HepG2 (cell line): Measurements from ENCODE around the gene MEX3D. TPM values are rescaled to one million over a fixed set of nuclear protein-coding genes. Genes with fewer than 3 reads are reported as not detected.

Experiments used
- ATF6 ChIP-seq: sonication (generic); formaldehyde crosslinking; conservative IDR thresholded peaks from 2 replicates; pipeline ENCODE4 v1.4.0; 2020; ENCODE audit warnings: missing genetic modification reagents
- ATRX ChIP-seq: sonication (generic); formaldehyde crosslinking; IDR thresholded peaks from 2 replicates; pipeline ENCODE4 v1.4.0; 2020; ENCODE audit warnings: missing genetic modification reagents, borderline replicate concordance
- ELF1 ChIP-seq: sonication (generic); formaldehyde crosslinking; IDR thresholded peaks from 2 replicates; pipeline ENCODE4 v1.4.0; 2020; ENCODE audit warnings: missing genetic modification reagents
- MEF2D ChIP-seq: sonication (generic); formaldehyde crosslinking; IDR thresholded peaks from 2 replicates; pipeline ENCODE4 v1.5.1; 2020; ENCODE audit warnings: mild to moderate bottlenecking, missing genetic modification reagents
- THAP8 ChIP-seq: sonication (generic); formaldehyde crosslinking; IDR thresholded peaks from 2 replicates; pipeline ENCODE4 v1.5.1; 2020; ENCODE audit warnings: missing genetic modification reagents, mild to moderate bottlenecking, borderline replicate concordance
- ZNF264 ChIP-seq: sonication (generic); formaldehyde crosslinking; IDR thresholded peaks from 2 replicates; pipeline ENCODE4 v1.4.0; 2020; ENCODE audit warnings: missing genetic modification reagents
- ZNF333 ChIP-seq: sonication (generic); formaldehyde crosslinking; IDR thresholded peaks from 2 replicates; pipeline ENCODE4 v1.4.0; 2020; ENCODE audit warnings: mild to moderate bottlenecking, missing genetic modification reagents, borderline replicate concordance
- ZNF335 ChIP-seq: sonication (generic); formaldehyde crosslinking; IDR thresholded peaks from 2 replicates; pipeline ENCODE4 v1.4.0; 2020; ENCODE audit warnings: missing genetic modification reagents
- ZNF350 ChIP-seq: sonication (generic); formaldehyde crosslinking; IDR thresholded peaks from 2 replicates; pipeline ENCODE4 v1.4.0; 2020; ENCODE audit warnings: mild to moderate bottlenecking, low read depth, missing genetic modification reagents, borderline replicate concordance
- polyA plus RNA-seq, 8 experiments: library from polyadenylated mRNA; depleted of rRNA in 3 of 8; stranded (reverse) in 7 of 8; unstranded in 1 of 8; fragments of >200 nt; fragmentation: Illumina TruSeq in 4 of 8; extraction: Trizol in 4 of 8; gene quantifications; 2 replicates each; pipeline versions ENCODE4 v1.2.1 to v1.2.3, GENCODE V29; 2011 to 2016; ENCODE audit warnings: low read depth in 4 of 8, missing spikeins in 1 of 8, mixed read lengths in 1 of 8; ENCODE audit not compliant: insufficient read depth in 1 of 8
- total RNA-seq, 5 experiments: library from RNA; depleted of rRNA; stranded (reverse); fragments of >200 nt; fragmentation: Illumina TruSeq; extraction: Trizol; gene quantifications; 2 replicates each; pipeline ENCODE4 v1.2.3, GENCODE V29; 2016; ENCODE audit warnings: low read depth in 1 of 5
- TF ChIP-seq, protein P1 (sequence below), 2 experiments: fragments of 450-650 bp in 1 of 2; sonication (generic) in 1 of 2; formaldehyde crosslinking in 1 of 2; IDR thresholded peaks; 2 replicates each; pipeline versions ENCODE4 v1.6.1 to v1.8.0; 2016 to 2022; ENCODE audit warnings: antibody characterized with exemption in 1 of 2, mild to moderate bottlenecking in 1 of 2, missing genetic modification reagents in 1 of 2
- TF ChIP-seq, protein P2 (sequence below): sonication (generic); formaldehyde crosslinking; IDR thresholded peaks from 2 replicates; pipeline ENCODE4 v1.4.0; 2020; ENCODE audit warnings: missing genetic modification reagents

The MEX3D gene
- total and polyA plus RNA-seq, 2 of the 13 experiments (the other 11 are each of a cell fraction or from before 2014, with no cell fraction given) = 3.6 to 17.1 TPM

GRCh38 chr19:1605236-1606137, 37.4 kb upstream of the MEX3D start, which contains the start of gene UQCR11 (continued):
- TF ChIP-seq, protein P1, sequence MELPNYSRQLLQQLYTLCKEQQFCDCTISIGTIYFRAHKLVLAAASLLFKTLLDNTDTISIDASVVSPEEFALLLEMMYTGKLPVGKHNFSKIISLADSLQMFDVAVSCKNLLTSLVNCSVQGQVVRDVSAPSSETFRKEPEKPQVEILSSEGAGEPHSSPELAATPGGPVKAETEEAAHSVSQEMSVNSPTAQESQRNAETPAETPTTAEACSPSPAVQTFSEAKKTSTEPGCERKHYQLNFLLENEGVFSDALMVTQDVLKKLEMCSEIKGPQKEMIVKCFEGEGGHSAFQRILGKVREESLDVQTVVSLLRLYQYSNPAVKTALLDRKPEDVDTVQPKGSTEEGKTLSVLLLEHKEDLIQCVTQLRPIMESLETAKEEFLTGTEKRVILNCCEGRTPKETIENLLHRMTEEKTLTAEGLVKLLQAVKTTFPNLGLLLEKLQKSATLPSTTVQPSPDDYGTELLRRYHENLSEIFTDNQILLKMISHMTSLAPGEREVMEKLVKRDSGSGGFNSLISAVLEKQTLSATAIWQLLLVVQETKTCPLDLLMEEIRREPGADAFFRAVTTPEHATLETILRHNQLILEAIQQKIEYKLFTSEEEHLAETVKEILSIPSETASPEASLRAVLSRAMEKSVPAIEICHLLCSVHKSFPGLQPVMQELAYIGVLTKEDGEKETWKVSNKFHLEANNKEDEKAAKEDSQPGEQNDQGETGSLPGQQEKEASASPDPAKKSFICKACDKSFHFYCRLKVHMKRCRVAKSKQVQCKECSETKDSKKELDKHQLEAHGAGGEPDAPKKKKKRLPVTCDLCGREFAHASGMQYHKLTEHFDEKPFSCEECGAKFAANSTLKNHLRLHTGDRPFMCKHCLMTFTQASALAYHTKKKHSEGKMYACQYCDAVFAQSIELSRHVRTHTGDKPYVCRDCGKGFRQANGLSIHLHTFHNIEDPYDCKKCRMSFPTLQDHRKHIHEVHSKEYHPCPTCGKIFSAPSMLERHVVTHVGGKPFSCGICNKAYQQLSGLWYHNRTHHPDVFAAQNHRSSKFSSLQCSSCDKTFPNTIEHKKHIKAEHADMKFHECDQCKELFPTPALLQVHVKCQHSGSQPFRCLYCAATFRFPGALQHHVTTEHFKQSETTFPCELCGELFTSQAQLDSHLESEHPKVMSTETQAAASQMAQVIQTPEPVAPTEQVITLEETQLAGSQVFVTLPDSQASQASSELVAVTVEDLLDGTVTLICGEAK (IDR thresholded peaks at IDR 0.05) = no peak
- TF ChIP-seq, protein P1 (CRISPR knock-in tag; IDR thresholded peaks at IDR 0.05) = 0 out of 2 replicates have a peak, but pooled peaks have one; percentile 44
- TF ChIP-seq MEF2D (CRISPR knock-in tag) (no peak), ZNF264 (CRISPR knock-in tag) (peak; percentile 77), ZNF350 (peak; percentile 27; the same call in 1 of the 2 replicates), ZNF335 (CRISPR knock-in tag) (peak; percentile 62; the same call in 1 of the 2 replicates), THAP8 (peak; percentile 84; the same call in 1 of the 2 replicates), ATF6 (CRISPR knock-in tag) (0 out of 2 replicates have a peak, but pooled peaks have one; percentile 39), ATRX (no peak), ZNF333 (CRISPR knock-in tag) (peak; percentile 89; the same call in 1 of the 2 replicates), ELF1 (CRISPR knock-in tag) (peak; percentile 82)
- TF ChIP-seq, protein P2, sequence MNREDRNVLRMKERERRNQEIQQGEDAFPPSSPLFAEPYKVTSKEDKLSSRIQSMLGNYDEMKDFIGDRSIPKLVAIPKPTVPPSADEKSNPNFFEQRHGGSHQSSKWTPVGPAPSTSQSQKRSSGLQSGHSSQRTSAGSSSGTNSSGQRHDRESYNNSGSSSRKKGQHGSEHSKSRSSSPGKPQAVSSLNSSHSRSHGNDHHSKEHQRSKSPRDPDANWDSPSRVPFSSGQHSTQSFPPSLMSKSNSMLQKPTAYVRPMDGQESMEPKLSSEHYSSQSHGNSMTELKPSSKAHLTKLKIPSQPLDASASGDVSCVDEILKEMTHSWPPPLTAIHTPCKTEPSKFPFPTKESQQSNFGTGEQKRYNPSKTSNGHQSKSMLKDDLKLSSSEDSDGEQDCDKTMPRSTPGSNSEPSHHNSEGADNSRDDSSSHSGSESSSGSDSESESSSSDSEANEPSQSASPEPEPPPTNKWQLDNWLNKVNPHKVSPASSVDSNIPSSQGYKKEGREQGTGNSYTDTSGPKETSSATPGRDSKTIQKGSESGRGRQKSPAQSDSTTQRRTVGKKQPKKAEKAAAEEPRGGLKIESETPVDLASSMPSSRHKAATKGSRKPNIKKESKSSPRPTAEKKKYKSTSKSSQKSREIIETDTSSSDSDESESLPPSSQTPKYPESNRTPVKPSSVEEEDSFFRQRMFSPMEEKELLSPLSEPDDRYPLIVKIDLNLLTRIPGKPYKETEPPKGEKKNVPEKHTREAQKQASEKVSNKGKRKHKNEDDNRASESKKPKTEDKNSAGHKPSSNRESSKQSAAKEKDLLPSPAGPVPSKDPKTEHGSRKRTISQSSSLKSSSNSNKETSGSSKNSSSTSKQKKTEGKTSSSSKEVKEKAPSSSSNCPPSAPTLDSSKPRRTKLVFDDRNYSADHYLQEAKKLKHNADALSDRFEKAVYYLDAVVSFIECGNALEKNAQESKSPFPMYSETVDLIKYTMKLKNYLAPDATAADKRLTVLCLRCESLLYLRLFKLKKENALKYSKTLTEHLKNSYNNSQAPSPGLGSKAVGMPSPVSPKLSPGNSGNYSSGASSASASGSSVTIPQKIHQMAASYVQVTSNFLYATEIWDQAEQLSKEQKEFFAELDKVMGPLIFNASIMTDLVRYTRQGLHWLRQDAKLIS (CRISPR knock-in tag) = no peak
